Measurements from ENCODE around the gene CFAP58.

Gene CFAP58, protein sequence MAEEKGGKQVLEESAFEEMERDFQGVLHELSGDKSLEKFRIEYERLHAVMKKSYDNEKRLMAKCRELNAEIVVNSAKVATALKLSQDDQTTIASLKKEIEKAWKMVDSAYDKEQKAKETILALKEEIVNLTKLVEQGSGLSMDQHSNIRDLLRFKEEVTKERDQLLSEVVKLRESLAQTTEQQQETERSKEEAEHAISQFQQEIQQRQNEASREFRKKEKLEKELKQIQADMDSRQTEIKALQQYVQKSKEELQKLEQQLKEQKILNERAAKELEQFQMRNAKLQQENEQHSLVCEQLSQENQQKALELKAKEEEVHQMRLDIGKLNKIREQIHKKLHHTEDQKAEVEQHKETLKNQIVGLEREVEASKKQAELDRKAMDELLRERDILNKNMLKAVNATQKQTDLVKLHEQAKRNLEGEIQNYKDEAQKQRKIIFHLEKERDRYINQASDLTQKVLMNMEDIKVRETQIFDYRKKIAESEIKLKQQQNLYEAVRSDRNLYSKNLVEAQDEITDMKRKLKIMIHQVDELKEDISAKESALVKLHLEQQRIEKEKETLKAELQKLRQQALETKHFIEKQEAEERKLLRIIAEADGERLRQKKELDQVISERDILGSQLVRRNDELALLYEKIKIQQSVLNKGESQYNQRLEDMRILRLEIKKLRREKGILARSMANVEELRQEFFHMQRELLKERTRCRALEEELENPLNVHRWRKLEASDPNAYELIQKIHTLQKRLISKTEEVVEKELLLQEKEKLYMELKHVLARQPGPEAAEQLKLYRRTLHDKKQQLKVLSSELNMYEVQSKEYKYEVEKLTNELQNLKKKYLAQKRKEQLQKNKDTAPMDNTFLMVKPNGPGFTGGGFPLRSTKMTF

DNA sequence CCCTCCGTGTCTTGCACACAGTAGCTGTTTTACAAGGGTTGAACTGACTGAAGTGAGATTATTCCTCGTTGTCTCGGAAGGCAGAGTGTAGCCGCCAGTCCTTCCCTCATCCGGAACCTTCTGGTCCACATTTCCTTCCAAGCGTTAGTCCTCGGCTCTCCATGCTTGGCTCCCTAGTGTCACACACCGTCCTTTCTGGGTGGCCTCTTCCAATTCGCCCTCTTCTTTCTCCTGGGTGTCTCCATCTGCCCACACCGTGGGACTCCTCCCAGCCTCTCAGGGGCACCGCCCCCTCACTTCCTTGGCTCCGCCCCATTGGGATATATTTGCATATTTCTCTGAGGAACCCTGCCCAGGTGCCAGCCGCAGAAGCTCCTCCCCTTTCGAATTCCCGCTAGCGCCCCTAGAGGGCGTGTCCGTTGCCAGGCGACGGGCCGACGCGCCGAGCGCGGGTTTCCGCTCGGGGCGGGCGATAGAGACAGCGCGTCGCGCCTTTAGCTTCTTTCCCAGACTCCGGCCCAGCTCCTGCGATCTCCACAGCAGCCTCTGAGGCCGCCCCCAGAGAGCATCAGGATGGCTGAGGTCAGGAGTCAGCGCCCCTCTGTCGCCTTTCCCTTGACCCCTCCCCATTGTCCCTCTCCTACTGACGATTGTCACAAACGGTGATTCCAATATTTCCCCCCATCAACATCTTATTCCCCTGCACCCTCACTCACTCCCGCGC, at the start of gene CFAP58:
Gene CFAP58, plus strand, starts transcription at position 509 of the 724 bp plus-strand sequence. Its CDS starts 65 bp downstream, at position 574.
- in situ Hi-C loops (cut with HindIII; ENCODE audit: low sequenced_read_pairs): no loop called here

GRCh38 chr10:104304356-104304745, 49.3 kb upstream of the CFAP58 start:
- in situ Hi-C loops (cut with HindIII; ENCODE audit: low sequenced_read_pairs): no loop called here

GRCh38 chr10:104304927-104305326, 48.7 kb upstream of the CFAP58 start:
- in situ Hi-C loops (cut with HindIII; ENCODE audit: low sequenced_read_pairs): no loop called here

- in situ Hi-C loops (cut with HindIII; ENCODE audit: low sequenced_read_pairs): no loop called here
Measured at GRCh38 chr10:104306897-104307296, 46.7 kb upstream of the CFAP58 start.

- in situ Hi-C loops (cut with HindIII; ENCODE audit: low sequenced_read_pairs): no loop called here
Measured at GRCh38 chr10:104307576-104308438, 45.8 kb upstream of the CFAP58 start.

DNA sequence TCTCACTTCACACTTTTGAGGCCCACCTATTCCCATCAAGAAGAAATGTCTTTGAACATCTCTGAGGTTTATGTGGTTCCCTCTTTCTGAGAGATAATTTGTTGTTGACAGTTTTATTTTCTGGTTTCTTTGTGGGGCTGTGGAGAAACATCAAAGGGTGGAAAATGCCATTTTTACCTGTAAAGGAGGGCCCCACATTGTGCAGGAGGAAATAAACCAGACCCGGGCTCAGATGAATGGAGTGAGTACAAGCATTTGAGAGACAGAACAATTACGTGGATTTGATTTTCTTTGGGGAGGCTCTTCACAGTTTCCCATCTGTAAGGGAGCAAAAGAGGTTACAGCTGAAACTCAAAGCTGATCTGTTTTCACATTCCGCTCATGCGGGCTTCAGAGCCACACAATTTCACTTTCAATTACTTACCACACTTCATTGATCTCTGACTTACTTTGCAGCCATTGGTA, 45.2 kb upstream of the CFAP58 start:
- in situ Hi-C loops (cut with HindIII; ENCODE audit: low sequenced_read_pairs): no loop called here

- in situ Hi-C loops (cut with HindIII; ENCODE audit: low sequenced_read_pairs): no loop called here
Measured at GRCh38 chr10:104309980-104310978, 43.4 kb upstream of the CFAP58 start.

GRCh38 chr10:104311184-104311720, 42.4 kb upstream of the CFAP58 start:
- in situ Hi-C loops (cut with HindIII; ENCODE audit: low sequenced_read_pairs): no loop called here

DNA sequence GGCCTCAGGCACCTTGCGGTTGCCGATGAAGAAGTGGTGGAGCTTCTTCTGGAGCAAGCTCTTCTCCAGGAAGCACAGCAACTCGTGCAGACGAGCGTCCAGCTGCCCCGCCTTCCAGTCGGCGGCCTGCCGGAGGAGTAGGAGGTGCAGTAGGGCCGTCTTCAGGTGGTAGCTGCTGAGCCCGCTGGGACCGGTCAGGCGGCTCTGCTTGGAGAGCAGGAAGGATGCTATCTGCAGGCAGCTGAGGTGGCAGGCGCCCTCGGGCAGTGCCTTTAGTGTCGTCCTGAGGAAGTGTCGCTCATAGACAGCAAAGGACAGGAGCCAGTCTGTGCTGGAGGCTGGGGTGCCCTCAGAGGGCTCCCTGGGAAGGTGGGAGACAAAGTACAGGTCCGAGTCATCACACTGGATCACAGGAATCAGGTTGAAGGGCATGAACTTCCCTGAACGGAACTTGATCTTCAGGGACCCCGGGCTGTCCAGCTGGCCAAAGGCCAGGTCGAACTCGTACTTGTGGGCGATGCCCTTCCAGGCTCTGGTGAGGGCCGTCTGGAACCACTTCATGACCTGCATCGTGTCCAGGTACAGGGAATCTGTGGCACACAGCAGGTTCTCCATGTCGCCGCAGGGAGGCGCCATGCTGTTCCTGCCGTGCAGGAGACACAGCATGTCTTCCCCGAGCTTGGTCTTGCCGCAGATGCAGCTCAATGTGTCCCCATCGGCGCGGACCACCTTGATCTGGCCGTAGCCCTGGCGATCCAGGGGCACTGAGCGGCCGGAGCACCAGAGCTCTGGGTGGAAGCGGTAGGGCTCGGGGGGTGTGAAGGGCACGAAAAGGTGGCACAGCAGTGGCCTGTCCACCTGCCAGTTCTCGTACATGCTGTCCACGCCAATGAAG, 38.8 kb upstream of the CFAP58 start:
- in situ Hi-C loops (cut with HindIII; ENCODE audit: low sequenced_read_pairs): no loop called here

- in situ Hi-C loops (cut with HindIII; ENCODE audit: low sequenced_read_pairs): no loop called here
Measured at GRCh38 chr10:104315486-104315921, 38.1 kb upstream of the CFAP58 start.

GRCh38 chr10:104316321-104317099, 37.1 kb upstream of the CFAP58 start:
- in situ Hi-C loops (cut with HindIII; ENCODE audit: low sequenced_read_pairs): no loop called here

DNA sequence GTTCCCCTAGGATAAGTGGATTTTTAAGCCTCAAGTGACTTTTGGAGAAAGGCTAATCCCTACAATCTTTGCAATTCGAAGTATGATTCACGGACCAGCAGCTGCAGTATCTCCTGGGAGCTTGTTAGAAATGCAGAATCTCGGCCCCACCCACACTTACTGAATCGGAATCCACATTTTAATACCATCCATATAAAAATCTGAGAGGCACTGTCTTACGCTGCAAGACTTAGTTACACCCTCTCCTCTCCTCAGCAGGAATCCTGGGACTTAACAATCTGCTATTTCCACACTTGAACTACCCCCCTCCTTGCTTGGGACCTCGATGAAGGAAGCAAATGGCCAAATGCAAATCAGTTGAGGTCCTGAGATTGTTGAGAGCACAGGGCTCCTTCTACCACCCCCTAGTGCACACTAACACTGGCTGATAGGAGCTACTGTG, 36.3 kb upstream of the CFAP58 start:
- in situ Hi-C loops (cut with HindIII; ENCODE audit: low sequenced_read_pairs): no loop called here

DNA sequence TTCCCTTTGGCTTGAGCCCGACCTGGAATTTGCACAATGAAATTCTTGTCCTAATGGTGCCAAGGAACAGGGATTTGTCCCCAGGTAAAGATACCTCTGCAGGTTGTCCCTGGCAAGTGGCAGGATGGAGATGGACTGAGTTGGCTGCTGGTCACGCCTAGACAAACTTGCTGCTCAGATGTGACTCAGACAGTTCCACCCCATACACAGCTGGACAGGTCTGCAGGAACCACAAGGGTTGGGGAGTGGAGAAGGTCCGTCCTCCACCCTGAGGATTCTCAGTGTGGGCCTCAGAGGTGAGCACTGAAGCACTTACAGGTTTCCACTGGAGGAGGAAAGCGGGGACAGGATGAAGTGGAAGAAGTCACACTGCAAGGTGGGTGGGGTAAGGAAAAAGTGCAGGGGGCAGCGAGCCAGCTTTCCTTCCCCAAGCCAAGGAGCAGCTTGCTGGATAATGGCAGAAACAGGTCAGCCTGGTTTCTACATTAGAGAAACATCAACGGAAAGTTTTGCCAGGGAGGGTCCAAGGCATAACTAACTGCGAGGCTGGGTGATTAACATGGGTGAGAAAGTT, 35.8 kb upstream of the CFAP58 start:
- in situ Hi-C loops (cut with HindIII; ENCODE audit: low sequenced_read_pairs): no loop called here

DNA sequence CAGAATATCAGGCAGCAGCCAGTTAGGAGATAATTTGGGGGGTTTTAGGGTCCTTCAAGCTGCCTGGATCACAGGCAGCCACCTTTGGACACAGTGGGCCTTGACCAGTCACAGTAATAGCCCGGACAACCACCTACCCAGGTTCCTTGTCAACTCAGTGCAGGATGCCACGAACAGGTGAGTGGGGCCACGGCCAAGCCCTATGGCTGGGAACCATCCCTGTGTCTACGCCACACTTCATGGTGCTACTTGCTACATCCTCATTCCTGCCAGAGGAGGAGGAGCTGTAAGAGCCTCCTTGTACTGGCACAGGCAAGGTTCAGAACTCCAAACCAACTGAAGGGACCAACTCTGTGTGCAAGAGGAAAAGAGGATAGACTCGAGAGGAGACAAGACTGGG, 35.3 kb upstream of the CFAP58 start:
- in situ Hi-C loops (cut with HindIII; ENCODE audit: low sequenced_read_pairs): no loop called here

DNA sequence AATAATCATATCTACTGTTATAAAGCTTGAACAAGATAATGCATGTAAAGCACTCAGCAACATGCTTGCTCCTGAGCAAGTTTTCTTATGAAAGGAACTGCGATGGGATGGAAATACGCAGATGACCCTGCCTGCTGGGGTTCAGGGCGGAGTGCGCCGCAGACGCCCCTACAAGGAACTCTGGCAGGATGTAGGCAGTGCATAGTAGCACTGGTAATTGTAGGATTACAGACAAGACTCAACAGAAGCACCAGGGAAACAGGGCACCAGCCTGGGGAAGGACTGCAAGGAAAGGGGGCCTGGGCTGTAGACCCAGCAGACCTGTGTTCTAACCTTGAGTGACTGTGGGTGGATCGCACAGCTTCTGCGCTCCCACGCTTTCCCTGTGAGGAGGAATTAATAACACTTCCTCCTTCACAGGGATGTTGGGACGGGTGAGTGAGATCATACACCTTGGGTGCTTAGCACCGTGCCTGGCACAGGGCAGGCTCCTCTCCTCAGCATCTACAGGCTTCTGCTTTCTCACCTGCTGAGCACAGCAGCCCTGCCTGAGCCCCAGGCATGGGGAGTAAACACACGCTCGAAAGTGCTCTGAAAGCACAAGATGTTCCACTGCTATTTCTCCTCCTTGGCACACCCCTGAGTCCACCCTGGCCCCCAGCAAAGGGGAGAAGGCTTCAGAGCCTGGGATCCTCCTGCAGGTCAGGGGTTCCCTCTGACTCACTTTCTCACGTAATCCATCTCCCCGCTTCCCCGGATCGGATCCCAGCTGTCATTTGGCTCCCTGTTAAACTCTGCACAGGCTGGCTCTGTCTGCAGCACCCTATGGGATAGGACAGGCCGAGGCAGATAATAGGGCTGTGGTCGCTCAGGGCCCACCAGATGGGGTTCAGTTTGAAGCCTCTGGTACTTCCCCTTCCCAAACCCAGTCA, 34.6 kb upstream of the CFAP58 start:
- in situ Hi-C loops (cut with HindIII; ENCODE audit: low sequenced_read_pairs): no loop called here
